ENCODE data around the gene ATP8B3.

The ATP8B3 gene

DNA sequence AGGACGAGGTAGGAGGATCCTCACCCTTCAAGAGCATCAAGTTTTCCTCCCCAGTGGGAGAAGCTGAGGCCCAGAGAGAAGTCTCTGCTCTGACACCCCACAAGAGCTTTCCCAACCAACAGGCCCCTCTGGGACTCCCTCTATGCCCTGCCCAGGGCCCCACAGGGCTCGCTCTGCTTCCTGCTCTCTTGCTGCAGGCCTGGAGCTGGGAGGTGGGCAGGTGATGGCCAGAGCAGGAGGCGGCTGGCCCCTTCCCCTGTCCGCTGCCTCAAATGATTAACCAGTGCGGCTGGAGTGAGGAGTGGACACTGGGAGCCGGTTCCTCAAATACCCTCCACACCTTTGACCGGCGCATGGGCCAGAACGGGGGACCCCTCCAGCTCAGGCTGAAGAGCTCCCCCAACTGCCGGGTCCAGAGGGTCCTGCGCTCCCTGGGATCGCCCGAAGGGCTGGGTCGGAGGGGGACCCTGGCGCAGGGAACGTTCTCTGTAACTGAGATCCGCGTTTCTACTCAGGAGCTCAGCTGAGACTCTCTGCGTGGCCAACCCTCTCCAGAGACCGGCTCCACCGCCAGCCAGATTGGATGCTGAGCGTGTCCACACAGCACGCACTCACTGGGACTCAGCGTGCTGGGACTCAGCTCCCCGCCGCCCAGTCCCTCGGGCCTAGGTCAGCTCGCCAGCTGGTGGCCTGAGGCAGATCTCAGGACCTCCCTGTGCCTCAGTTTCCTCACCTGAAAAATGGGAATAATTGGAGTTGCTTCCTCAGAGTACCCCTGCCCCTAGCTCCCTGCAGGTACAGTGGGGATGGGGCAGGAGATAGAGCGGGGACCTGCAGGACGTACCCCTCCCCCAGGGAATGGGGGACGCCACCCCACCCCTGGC is 65.4 kb downstream of the ATP8B3 start:
- no peak for DNase-seq (ENCODE audit: low spot score)

DNA sequence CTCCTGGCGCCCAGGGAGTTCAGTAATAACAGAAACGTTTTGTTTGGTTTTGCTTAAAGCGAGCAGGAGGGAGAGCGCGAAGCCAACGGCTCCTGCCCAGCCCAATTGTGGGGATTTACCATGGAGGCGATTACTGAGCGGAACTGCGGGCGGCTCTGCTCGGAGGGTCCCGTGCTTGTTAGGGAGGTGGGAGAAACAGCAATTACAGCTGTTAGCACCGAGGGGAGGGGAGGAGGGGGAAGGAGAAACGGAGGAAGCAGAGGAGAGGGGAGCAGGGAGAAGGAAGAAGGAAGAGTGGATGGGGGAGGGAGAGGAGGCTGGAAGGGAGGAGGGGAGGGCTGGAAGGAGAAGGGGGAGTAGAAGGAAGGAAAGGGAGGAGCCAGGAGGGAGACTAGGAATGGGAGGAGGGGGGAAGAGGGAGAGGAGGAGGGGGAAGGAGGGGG is 66.5 kb downstream of the ATP8B3 start:
- DNase-seq (ENCODE audit: low spot score), result no peak

DNA sequence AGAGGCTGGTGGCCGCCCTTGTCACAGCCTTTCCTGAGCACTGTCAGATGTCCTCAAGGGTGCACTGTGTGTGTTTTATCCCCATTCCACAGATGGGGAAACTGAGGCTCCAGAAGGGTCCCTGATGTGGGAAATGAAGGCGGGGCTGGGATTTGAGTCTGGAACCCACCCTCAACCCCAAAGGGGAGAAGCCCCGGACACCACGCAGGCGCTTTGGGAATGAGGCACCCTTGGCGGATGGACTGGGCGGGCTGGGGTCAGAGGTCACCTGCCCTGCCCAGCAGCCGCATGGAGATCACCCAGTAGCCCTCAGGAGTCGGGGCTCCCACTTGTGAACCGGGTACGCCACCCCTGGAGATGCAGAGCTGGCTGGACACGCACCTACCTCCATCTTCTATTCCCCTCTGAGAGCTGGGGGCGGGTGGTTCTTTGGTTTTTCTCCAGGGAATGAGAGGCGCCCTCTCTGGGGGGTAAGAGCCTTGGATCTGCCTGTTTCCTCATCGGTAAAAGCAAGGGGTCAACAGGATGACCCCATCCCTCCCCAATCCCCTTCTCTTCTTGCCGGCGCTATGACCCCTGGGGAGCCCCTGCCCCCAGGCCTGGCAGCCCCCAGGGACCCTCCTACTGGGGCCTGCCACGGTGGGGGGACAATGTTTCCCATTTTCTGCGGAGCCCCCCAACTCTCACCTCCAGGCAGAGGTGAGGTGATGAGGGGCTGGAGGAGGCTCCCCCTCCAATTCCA is 67.1 kb downstream of the ATP8B3 start:
- DNase-seq (ENCODE audit: low spot score), result no peak

DNA sequence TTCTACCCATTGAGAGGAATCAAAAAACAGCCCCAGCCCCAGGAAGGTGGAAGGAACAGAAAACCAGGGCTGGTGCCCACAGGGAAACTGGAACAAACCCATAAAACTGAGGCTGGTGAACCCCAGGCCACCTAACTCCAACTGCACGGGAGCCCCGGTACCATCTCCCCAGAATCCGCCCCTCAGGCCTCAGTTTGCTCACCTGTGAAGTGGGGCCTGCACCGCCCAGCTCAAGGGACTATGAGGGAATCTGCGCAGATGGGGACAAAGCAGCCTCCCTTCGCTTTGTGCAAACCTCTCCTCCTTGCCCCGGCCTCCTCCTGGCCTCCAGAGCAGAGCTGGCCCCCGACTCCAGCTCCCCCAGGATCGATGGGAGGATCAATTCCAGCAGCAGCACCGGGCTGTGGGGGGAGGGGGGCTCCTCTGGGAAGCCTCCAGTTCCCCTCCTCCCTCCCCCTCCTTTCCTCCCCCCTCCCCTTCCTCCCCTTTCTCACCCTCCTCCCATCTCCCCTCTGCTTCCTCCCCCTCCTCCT is 67.9 kb downstream of the ATP8B3 start:
- DNase-seq (ENCODE audit: low spot score), result no peak

DNA sequence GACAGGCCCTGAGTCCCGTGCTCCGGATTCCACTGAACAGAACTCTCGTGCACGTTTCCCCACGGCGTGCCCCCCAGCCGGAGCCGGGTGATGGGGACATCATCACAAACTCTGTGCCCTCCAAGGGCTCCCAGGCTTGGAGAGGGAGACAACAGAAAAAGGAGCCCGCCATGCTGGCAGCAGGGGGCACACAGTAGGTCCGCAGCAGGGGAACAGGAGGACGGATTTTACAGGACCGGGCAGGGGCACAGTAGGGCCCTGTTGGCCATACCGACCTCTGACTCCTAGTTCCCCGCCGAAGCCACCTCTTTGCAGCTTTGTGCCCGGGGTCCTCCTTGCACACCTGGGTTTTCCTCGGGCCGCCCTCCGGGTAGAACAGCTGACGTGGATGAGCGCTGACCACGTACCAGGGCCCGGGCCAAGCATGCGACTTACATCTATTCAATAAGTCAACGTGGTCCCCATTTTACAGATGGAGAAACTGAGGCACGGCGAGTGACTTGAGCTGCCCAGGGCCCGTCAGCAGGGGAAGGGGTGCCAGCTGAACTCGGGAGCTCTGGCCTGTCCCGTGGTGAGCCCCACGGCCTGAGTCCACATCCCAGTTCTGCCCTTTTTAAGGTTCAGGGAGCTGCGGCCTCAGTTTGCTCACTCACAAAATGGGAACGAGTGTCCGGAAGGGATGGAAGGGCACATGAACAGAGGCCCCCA is 68.9 kb downstream of the ATP8B3 start:
- no peak for DNase-seq (ENCODE audit: low spot score)

DNA sequence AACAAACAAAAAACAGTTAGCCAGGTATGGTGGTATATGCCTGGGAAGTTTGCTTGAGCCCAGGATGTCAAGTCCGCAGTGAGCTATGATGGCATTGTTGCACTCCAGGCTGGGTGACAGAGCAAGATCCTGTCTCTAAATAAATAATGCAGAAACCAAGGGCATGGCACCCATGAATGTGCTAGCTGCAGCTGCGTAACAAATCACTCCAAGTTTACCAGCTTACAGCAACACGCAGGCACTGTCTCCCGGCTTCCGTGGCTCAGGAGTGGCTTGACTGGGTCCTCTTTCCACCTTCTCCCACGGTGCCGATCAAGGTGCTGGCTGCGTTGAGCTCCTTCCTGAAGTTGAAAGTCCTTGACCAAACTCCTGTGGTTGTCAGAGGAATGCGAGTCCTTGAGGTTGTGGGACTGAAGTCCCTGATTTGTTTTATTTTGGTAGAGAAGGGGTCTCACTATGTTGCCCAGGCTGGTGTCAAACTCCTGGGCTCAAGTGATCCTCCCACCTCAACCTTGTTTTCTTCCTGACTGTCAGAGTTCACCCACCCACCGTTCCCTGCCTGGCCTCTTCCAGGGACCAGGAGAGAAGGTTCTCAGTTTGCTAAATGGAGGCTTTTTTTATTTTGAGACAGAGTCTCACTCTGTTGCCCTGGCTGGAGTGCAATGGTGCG is 72.0 kb downstream of the ATP8B3 start:
- no peak for DNase-seq (ENCODE audit: low spot score)

DNA sequence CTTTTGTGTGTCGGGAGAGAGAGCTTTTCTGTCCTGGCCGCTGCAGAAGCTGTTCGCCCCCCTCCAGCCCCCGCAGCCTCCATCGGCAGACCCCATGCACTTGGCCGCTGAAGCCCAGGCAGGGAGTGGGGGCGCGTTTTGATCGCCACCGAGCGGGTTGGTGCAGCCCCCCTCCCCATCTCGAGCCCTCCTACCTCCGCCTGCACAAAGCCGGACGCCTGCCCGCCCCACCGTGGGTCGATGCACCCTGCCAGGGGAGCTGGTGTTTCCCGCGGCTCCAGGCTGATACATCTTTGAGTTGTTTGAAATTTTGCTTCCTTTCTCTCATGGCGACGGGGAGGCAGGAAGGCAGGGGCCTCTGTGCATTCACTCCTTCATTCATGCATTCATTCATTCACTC is 75.1 kb downstream of the ATP8B3 start:
- no peak for DNase-seq (ENCODE audit: low spot score)

DNA sequence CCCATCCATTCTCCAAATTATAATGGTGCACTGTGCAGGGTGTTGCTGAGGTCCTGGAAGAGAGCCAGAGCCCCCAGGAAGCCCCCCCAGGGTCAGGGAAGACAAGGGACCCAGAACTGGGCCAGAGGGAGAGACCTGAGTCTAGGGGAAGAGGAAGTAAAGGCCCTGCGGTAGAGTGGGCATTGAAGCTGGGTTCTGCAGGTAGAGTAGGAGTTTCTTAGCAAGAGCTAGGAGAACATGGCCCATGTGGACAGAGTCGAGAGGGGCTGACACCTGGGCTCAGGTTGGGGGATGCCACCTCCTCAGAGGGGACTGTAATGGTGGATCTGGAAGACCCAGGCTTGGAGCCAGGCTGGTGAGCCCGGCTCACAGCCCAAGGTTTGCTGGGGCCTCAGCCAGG is 75.8 kb downstream of the ATP8B3 start:
- no peak for DNase-seq (ENCODE audit: low spot score)

DNA sequence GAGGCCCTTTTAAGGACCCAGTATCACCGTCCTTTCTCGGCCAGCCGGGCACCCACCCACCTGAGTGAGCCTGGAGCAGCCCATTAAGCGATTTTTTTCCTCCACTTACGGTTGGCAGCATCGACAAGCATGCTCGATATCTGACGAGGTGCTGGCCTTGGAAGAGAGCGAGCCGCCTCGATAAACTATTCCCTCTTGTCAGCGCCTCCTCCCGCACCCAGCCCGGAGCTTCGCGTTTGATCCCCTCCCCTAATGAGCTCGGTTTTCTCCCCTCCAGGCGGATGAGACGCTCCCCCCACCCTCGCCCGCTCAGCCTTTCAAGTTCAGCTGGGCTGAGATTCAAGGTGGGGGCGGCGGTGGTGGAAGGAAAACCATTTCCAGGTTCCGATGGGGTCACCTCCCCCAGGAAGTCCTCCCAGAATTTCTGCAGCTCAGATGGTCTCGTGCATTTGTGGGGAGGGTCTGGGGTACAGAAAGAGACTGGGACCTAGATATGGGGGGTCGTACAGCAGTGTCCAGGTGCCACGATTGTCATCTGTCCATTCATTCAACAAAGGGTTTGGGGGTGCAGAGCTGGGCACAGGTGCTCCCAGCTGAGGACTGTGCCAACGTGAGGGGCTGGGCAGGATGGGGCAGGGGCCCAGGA is 77.6 kb downstream of the ATP8B3 start:
- DNase-seq (ENCODE audit: low spot score), result no peak
